ENCODE measurements around the gene LRFN4.

Gene LRFN4

DNA sequence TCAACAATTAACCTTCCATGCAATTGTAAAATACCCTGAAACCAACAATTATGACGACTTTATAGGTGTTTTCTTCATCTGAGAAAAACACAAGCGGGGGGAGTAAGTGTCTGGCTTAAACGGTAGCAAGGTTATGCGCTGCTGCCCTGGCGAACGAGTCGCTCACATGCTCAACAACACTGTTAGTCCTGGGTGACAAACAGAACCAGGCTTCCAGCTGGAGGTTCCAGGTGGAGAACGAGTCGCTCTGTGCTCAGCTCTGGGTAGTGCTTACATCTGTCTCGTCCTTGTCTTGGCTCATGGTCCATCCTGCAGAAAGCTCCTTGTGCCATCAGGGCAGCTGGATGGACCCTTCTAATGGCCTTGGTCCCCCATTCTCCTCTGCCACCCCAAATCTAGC, 53.2 kb downstream of the LRFN4 start:
- TF ChIP-seq GATA1 (IDR thresholded peaks at IDR 0.05; ENCODE audit: low read depth, low read length), result no peak
- TF ChIP-seq POLR2A (IDR thresholded peaks at IDR 0.05; ENCODE audit: low read length), result no peak
- DNase-seq, result no peak
